BE2C (cell line): ENCODE measurements around the gene EMC6.

Experiments used
- DNase-seq: peaks from one replicate; pipeline ENCODE4 v3.0.0-alpha.2; 2020
- H3K27me3 ChIP-seq: fragments of 250-450 bp; sonication (Bioruptor Pico); 2 replicates; pipeline ENCODE4 v1.5.1; 2020; ENCODE audit warnings: mild to moderate bottlenecking
- H3K36me3 ChIP-seq: fragments of 250-450 bp; sonication (Bioruptor Pico); 2 replicates; pipeline ENCODE4 v1.5.1; 2020; ENCODE audit warnings: mild to moderate bottlenecking
- H3K4me1 ChIP-seq: fragments of 250-450 bp; sonication (Bioruptor Pico); 2 replicates; pipeline ENCODE4 v1.5.1; 2020
- H3K4me3 ChIP-seq: 2 replicates; pipeline ENCODE4 v1.5.1; 2011; ENCODE audit warnings: low read depth, low read length
- H3K9me3 ChIP-seq: fragments of 250-450 bp; sonication (Bioruptor Pico); 2 replicates; pipeline ENCODE4 v1.5.1; 2020
- TF ChIP-seq, protein P1 (sequence below): IDR thresholded peaks from 2 replicates; pipeline ENCODE4 v1.5.1; 2012; ENCODE audit warnings: mild to moderate bottlenecking, low read depth, low read length

Gene EMC6

DNA sequence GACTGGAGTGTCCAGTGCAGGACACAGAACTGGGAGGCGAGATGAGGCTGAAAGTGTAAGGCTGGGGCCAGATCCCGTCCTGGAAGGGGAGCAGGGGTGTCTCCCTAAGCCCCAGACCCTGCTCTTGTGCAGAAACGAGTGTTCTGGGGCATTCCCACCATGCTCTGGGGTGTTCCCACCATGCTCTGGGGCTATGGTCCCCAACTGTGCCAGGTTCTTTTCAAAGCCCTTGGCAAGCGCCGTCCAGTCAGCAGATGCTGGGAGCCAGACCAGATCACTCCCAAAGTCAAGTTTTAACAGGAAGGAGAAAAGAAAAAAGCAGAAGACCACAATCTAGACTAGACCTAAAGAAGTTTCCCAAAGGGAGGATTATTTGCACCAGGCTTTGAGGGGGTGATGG, 2.8 kb upstream of the EMC6 start:
- TF ChIP-seq, protein P1, sequence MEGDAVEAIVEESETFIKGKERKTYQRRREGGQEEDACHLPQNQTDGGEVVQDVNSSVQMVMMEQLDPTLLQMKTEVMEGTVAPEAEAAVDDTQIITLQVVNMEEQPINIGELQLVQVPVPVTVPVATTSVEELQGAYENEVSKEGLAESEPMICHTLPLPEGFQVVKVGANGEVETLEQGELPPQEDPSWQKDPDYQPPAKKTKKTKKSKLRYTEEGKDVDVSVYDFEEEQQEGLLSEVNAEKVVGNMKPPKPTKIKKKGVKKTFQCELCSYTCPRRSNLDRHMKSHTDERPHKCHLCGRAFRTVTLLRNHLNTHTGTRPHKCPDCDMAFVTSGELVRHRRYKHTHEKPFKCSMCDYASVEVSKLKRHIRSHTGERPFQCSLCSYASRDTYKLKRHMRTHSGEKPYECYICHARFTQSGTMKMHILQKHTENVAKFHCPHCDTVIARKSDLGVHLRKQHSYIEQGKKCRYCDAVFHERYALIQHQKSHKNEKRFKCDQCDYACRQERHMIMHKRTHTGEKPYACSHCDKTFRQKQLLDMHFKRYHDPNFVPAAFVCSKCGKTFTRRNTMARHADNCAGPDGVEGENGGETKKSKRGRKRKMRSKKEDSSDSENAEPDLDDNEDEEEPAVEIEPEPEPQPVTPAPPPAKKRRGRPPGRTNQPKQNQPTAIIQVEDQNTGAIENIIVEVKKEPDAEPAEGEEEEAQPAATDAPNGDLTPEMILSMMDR: no peak
- Histone ChIP-seq H3K27me3 (no peaks in the 10 kb centered on the region), H3K4me3 (no peak overlapping the region)

DNA sequence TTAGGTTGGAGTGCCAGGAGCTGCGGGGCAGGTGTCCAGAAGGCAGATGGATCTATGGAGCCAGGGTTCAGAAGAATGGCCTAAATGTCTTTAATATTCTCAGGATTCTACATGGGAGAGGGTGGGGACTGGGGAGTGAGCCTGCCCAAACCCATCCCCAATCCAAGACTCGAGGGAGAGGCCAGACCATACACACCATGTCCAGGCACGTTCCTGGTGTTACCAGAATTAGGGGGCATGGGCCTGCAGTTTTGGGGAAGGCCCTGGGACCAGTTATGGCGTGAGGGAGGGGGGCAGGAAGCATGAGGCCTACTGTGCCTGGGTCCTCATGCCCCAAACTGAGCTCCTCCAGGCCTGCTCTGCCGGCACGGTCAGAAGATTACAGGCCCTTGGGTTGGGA, 2.1 kb upstream of the EMC6 start:
- TF ChIP-seq, protein P1: no peak
- no peaks in the 10 kb centered on the region for H3K27me3 ChIP-seq
- H3K9me3 ChIP-seq: no peaks in the 10 kb centered on the region
- H3K4me3 ChIP-seq: no peak overlapping the region
- no peaks in the 10 kb centered on the region for H3K4me1 ChIP-seq
- no peak for DNase-seq
- no peaks in the 10 kb centered on the region; the same call in 1 of the 2 replicates for H3K36me3 ChIP-seq

More for the DNA sequence above, 2.8 kb upstream of the EMC6 start:
- no peak for DNase-seq
- no peaks in the 10 kb centered on the region for H3K4me1 ChIP-seq
- no peaks in the 10 kb centered on the region for H3K9me3 ChIP-seq
- H3K36me3 ChIP-seq: no peaks in the 10 kb centered on the region; the same call in 1 of the 2 replicates

DNA sequence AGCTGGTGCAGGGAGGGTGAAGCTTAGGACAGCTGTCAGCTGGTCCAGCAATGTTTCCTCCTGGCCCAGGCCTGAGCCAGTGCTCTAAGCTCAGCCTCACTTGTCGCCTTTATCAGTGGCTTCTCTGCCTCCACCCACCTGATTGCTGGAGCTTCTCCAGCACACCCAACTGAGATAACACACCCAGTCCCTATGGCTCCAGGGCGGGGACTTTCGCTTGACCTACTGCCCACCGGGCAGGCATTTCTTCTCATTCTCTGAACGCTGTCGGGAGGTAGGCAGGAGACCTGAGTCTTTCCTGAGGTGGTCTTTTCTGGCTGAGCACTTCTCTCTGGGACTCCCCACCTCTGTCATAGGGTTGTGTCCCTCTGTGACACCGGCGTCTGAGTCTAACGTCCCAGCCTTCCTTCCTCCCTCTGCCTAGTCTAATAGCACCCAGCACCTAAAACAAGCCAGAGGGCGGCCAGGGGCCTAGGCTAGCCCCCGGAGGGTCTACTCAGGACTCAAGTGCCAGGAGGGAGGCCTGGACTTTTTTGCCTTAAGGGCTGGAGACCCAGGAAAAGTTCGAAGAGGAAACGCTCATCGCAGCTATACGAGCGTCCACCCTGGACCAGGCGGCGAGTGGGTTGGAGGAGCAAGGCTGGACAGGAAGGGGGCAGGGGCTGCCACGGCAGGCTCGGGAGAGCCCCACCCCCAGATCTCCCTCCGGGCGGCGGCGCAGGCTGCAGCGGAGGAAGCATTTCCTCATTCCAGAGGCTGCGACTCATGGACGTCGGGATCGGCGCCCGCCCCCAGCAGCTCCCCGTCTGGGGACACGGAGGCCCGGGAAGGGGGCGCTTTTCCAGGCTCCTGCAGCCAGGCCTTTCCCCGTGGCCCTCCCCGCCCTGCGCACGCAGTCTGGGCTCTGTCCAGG, 990 bp upstream of the EMC6 start:
- TF ChIP-seq, protein P1: no peak
- peak; percentile 68 for DNase-seq
- Histone ChIP-seq H3K27me3 (no peaks in the 10 kb centered on the region), H3K36me3 (no peaks in the 10 kb centered on the region; the same call in 1 of the 2 replicates), H3K4me1 (no peaks in the 10 kb centered on the region), H3K9me3 (no peaks in the 10 kb centered on the region), H3K4me3 (peak overlapping the region; percentile 64)

DNA sequence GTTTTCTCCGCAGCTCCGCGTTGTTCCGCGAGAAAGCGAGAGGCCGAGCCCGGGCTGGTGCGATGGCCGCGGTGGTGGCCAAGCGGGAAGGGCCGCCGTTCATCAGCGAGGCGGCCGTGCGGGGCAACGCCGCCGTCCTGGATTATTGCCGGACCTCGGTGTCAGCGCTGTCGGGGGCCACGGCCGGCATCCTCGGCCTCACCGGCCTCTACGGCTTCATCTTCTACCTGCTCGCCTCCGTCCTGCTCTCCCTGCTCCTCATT, 404 bp downstream of the EMC6 start:
- TF ChIP-seq, protein P1: no peak
- Histone ChIP-seq H3K27me3 (no peaks in the 10 kb centered on the region), H3K9me3 (no peaks in the 10 kb centered on the region), H3K36me3 (no peaks in the 10 kb centered on the region; the same call in 1 of the 2 replicates), H3K4me1 (no peaks in the 10 kb centered on the region), H3K4me3 (peak overlapping the region; percentile 81)
- DNase-seq: no peak

DNA sequence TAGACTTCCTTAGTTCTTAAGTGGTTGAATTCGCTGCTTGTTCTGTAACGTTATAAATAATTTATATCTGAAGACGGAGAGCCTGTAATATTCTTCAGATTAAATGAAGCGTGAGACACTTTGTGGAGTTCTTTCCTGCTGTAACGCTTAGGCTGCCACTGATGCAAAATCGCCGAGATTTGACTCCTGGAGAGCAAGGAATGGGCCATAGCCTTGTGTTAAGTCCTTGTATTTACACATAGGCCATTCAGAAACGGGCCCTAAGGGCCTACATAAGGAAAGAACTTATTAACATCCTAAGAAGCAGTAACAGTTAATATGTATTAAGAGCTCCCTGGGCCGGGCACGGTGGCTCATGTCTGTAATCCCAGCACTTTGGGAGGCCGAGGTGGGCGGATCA, 936 bp downstream of the EMC6 start:
- Histone ChIP-seq H3K9me3 (no peaks in the 10 kb centered on the region), H3K4me3 (peak overlapping the region; percentile 81), H3K36me3 (no peaks in the 10 kb centered on the region; the same call in 1 of the 2 replicates), H3K27me3 (no peaks in the 10 kb centered on the region), H3K4me1 (no peaks in the 10 kb centered on the region)
- TF ChIP-seq, protein P1: no peak
- DNase-seq: no peak

DNA sequence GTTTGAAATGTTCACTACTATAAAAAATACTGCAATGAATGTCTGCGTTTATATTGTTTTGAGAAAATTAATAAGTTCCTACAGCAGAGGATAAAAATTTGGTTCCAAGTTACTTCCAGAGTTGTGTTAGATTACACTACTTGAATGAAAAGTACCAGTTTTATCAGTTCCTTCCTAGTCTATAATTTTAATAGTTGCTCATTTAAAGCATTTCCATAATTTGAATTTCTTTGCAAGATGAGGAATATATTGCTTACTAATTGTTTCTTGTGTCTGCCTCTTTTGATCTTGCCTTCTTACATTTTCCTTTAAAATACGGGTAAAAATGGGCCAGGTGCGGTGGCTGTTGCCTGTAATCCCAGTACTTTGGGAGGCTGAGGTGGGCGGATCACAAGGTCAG, 4.0 kb downstream of the EMC6 start:
- no peak for DNase-seq
- TF ChIP-seq, protein P1: no peak
- no peaks in the 10 kb centered on the region for H3K27me3 ChIP-seq
- no peaks in the 10 kb centered on the region for H3K9me3 ChIP-seq
- H3K4me1 ChIP-seq: no peaks in the 10 kb centered on the region
- no peaks in the 10 kb centered on the region; the same call in 1 of the 2 replicates for H3K36me3 ChIP-seq
- H3K4me3 ChIP-seq: no peak overlapping the region
